Left cardiac atrium (tissue), 4 donors: Measurements from ENCODE around the gene C14orf93. TPM values are rescaled to one million over a fixed set of nuclear protein-coding genes. Genes with fewer than 3 reads are reported as not detected.
"Not testable (repeated sequence)": the region's sequence is repeated elsewhere in the genome, so short reads cannot be mapped to it uniquely, and the experiment has no call there.

Experiments used
- ATAC-seq, 2 donors: fragments of 200-7000 bp; cut with Tn5 transposase; one replicate each; pipeline ENCODE4 v1.9.1; 2020; ENCODE audit warnings: mild to moderate bottlenecking in 2 of 2, moderate library complexity in 2 of 2
- DNase-seq: peaks from one replicate; pipeline ENCODE4 v3.0.0-alpha.2; 2020
- intact Hi-C, 2 donors: fragments of 100-400 bp; cut with DNase I; formaldehyde crosslinking; loops; one replicate each; pipeline versions ENCODE4 v1.14.1 to v1.15.1; 2022 to 2023
- total RNA-seq, 2 donors: library from RNA; stranded (reverse); fragmentation: NEBNext Ultra II Directional; extraction: Animal tissue kit (Norgen Biotek cat#: 25700); gene quantifications; one replicate each; pipeline ENCODE4 v1.2.1, GENCODE V29; 2021
- donor health status: DM: no; HTN: yes; CAD: no.
- donor health status: DM: no; HTN: yes; CAD: no; lungs with severe emphysema.
- donor health status: DM: yes; HTN: yes; CAD: no.
- donor health status: Dilated cardiomyopathy.

The C14orf93 gene
- total RNA-seq, 2 donors from 2014 or later = 3.9 to 4.7 TPM

DNA sequence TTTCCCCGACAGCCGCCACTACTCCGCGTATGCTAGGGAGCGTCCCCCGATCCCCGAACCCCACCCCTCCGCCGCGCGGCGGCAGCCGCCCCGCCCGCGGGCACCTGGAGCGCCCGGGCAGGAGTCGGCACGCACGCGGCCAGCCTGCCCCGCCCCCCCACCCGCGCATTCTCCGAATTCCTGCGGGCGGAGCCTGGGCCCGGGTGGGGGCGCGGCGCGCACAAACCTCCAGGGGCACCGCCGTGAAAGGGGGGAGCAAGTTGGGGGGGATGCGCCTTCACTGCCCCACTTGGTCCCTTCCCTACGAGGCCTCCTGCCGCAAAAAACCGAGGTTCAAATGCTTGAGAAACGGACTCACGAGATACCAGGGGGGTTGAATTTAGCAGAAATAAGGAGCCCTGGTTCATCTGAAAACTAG, 29.3 kb downstream of the C14orf93 start:
- intact Hi-C loops = loop anchor here in 1 of 2 donors (10.0 kb wide), 1 partner anchor 46 kb away; no protein-coding TSS in a partner anchor
- DNase-seq (peak; percentile 42), ATAC-seq (peak; percentile 13 to 24)

DNA sequence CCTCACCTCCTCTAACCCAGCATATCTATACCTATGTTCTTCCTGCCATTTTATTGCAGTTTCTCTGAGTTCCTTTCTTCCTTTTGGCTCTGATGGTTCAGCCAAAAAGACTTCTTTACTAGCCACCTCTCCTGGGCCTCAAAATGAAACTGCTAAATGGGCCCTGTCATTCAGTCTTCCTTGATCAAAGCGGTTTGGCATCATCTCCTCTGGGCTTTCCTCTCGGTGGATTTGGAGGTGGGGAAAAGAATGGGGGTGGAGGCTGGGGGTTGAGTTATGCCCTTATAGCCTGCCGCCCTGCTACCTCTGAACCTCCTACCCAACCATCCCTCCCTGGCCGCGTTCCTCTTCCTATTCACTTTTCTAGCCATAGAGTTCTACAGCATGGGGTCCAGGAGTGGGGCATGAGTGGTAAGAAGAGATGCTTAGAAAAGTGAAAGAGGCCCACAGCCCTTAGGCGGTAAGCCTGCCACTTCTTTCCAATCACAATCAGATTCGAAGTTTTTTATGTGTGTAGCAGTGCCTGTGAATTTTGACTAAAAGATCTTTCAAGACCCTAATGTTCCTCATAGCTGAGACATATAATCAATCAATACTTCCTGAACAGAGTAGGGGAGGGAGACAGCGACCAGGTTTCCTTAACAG, 30.1 kb downstream of the C14orf93 start:
- ATAC-seq = no peak
- intact Hi-C loops = loop anchor here in 1 of 2 donors (10.0 kb wide), 1 partner anchor 45 kb away; no protein-coding TSS in a partner anchor
- DNase-seq = no peak

DNA sequence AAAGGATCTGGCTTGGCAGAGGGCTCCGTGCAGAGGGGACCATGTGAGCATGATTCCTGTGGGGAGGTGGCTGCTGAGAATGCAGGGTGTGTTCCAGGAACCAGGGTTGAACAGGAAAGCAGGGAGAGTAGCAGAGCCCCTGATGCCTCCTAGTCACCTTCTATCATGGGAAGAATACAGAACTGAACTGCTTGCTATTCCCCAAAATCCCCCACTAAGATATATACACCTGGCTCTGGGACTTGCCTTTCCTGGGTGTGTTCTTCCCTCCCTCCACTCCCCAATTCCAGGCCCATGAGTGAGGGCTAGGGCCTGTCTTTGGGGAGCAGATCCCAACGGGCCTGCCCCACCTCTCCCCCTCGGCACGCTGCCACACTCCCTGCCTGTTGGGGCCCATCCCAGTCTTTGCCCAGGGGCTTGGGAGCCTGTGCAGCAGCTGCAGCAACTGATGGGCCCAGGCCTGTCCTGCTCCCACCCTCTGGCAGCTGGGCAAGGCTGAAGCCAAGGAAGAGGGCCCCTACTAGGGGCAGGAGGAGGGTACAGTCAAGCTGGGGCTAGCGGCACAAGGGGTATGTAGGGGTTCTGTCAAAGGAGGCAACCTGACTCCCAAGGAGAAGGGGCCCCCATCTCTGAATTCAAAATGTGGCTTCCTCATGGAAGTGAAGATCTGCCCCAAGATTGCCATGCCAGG, 30.8 kb downstream of the C14orf93 start:
- DNase-seq (no peak), ATAC-seq (no peak)
- intact Hi-C loops = no loop called here

GRCh38 chr14:22978487-22978837, 31.5 kb downstream of the C14orf93 start:
- DNase-seq (no peak), ATAC-seq (no peak)
- intact Hi-C loops = no loop called here

DNA sequence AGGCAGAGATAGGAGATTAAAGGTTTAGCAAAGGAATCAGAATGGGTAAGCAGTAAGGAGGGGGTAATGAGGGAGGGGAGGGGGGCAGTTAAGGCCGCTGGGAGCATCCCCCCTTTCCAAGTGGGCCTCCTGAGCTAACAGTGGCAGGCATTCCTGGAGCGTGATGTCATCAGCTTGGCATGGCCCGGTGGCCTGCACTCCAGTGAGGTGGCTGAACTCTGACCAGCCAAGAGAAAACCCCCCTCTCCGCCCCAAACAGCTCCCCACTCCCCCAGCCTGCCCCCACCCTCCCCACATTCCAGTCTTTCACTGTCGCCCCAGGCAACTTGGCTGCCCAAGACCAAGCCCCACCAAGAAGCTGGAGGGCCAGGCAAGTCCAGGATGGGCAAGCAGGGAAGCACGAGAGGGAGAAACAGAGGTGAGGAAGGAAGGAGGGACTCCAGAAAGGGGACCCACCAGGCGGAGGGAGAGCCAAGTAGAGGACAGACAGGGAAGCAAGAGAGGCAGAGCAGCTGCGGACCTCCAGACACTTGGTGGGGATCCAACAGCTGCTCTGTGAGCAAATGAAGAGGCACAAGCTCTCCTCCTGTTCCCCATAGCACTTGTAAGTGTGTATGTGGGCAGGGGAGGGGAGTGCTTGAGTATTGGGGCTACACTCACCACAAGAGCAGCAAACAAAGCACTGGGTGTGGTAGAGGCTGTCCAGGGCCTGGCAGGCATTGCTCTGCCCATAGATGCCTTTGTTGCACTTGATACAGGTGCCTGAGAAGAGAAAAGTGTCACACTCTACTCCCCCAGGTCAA, 32.1 kb downstream of the C14orf93 start:
- peak; percentile 56 for DNase-seq
- intact Hi-C loops = no loop called here
- ATAC-seq = peak; percentile 21 to 31

GRCh38 chr14:22977434-22977683, 32.6 kb downstream of the C14orf93 start:
- no peak for ATAC-seq
- no peak for DNase-seq
- intact Hi-C loops = no loop called here

DNA sequence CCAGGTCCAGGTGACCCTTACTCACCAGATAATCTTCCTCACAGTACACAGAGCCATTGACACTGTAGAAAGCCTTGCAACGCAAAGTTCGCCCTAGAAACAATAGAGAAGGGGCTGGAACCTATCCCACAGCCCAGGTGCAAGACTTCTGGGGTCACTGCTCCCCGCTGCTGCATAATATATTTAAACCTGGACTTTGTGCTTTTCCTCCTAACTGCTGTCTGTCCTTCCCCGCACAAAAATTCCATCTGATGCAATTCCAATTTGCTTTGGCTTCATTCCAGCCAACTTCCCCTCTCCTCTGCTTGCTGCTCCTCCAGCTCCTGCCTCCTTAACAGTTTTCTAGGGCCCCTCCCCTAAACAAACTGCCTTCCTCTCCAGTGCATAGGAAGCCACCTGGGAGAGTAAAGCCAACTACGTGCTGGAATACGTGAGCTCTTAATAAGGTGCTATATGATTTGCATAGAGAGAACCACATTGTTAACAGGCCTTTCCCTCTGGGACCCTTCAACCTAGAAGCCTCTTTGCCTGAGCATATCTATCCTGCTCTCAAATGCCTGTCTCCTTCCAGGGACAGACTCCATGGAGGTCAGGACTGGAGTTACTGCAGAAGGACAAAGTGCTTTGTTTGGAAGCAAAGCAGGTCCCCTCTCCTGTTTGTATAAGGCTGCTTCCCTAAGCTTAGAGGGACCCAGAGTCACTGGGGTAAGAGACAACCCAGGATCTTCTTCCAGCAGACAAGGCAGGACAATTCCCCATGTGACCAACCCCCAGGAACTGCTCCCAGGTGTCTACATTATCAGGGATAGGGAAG, 33.1 kb downstream of the C14orf93 start:
- DNase-seq (no peak), ATAC-seq (no peak)
- intact Hi-C loops = no loop called here

DNA sequence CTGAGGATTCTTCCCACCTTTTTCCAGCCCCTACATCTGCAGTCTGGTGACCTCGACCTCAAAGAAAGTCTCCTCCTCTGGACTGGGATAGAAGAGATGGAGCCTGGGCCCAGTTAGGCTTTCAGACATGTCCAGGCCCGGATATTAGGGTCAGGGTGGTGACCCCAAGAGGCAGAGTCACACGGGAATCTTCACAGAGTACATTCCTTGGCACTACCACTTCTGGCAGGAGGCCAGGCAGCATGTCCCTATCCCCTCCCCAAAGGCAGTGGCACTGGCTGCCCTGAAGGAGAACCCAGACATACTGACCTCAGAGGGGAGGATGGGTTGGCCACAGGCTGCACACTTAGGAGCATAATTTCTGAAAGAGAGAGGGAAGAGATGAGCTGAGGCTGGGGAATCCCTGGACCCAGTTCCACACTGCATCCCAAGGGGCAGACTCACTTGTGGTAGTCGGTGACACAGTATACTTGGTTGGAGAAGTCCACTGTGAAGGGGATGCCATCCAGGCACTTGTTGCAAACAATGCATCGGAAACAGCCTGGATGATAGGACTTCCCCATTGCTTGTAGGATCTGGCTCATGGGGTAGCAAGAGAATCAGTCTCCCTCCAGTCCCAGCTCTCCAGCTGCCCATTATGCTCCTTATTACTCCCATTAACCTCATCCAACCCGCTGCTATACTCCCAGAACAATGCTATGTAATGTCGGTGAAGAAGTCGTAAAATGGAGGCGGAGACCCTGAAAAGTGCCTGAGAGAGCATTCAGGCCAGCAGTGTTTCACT, 35.2 kb downstream of the C14orf93 start:
- intact Hi-C loops = no loop called here
- ATAC-seq = no peak
- DNase-seq = peak; percentile 43

DNA sequence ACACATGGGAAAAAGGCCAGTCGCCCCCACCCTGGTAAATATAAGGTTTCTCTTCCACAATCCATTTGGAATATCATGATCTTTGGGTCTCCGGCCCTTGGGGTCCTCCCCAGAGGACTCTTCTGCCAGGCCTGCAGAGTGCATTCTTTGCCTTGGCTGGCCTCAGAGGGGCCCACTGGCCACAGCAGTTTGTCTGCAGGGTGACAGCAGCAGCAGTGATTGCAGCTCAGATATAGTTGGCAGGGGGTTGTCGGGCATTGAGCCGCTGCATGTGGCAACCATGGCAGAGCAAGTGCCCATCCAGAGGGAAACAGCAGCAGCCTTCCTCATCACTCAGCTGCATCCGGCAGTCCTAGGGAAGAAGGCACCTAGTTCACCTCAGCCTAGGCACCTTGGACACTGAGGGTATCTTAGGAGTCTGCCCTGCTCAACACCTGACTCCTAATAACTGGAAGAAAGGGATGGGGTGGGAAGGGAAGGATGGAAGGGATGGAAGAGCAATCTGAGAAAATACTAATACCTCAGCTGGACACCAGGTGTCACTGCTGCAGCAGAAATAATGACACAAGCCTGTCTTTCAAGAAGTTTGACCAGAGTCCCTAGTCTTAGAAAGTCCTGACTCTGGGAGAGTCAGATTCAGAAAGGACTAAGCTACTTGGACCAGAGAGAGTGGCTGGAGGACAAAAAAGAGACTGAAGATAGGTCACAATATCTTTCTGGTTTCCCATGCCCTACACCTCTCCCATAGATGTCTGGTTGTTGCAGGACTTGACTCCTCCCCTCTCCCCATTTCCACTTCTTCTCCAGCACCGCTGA, 36.5 kb downstream of the C14orf93 start:
- DNase-seq = no peak
- peak; percentile 41 to 53 for ATAC-seq
- intact Hi-C loops = no loop called here

- no peak for DNase-seq
- ATAC-seq = no peak
- intact Hi-C loops = no loop called here
These were observed 37.5 kb downstream of the C14orf93 start for GRCh38 chr14:22972313-22972930.

GRCh38 chr14:22971152-22971551, 38.8 kb downstream of the C14orf93 start:
- DNase-seq (no peak), ATAC-seq (no peak)
- intact Hi-C loops = no loop called here

- intact Hi-C loops = no loop called here
- no peak for ATAC-seq
These were observed 43.1 kb downstream of the C14orf93 start for GRCh38 chr14:22966783-22967269.

GRCh38 chr14:22965916-22966782, 43.8 kb downstream of the C14orf93 start:
- ATAC-seq, DNase-seq, intact Hi-C loops: not testable (repeated sequence)

More at GRCh38 chr14:22966783-22967269, 43.1 kb downstream of the C14orf93 start:
- no peak for DNase-seq

GRCh38 chr14:22962061-22962676, 47.8 kb downstream of the C14orf93 start:
- no peak for ATAC-seq

GRCh38 chr14:22955702-22956569, 54.0 kb downstream of the C14orf93 start:
- DNase-seq = no peak
- intact Hi-C loops = no loop called here
- no peak for ATAC-seq

More at GRCh38 chr14:22962061-22962676, 47.8 kb downstream of the C14orf93 start:
- DNase-seq = no peak
- intact Hi-C loops = no loop called here
